GM18858 (cell line): ENCODE results near the gene CCNK.
A peak's percentile ranks its signal among the peaks of the same experiment; 100 is the strongest.

Experiments used
- ATAC-seq: cut with Tn5 transposase; IDR thresholded peaks from one replicate; pipeline ENCODE4 v1.9.1; 2021; ENCODE audit not compliant: unreplicated experiment

CCNK gene

DNA sequence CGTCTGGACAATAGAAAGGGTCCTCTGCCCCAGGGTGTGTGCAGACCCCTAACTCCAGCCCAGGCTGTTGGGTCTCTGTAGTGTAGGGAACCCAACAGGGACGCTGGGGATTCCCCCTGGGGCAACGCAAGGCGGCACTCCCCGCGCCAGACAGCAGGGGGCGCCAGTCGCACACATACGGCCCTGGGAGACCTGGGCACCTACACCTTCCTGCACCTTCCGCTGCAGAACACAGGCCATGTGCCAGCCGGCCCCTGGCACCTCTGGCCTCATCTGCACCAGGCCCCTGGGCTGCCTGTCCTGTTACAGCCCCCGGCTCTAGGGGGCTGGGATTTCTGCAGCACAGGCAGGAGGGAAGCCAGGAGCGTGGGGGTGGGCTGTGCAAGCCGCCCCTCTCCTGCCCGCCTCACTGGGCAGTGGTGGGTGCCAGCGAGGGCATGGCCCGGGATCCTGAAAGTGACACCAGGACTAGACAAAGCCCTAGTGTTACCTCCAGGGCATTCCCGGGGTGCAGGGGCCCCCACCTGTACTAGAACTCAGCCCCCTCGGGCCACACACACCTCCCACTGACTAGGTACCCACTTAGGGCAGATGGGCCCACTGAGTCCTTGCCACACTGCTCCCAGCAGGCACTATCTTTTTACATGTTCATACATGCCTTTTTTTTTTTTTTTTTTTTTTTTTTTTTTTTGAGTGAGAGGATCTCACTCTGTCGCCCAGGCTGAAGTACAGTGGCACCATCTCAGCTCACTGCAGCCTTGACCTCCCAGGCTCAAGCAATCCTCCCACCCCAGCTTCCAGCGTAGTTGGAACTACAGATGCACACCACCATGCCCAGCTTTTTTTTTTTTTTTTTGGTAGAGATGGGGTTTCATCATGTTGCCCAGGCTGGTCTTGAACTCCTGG is 37.5 kb downstream of the CCNK start:
- ATAC-seq: peak; percentile 72

- ATAC-seq: no peak
These were observed 38.2 kb downstream of the CCNK start for GRCh38 chr14:99519347-99519881.

GRCh38 chr14:99519931-99520421 is 38.8 kb downstream of the CCNK start:
- no peak for ATAC-seq

DNA sequence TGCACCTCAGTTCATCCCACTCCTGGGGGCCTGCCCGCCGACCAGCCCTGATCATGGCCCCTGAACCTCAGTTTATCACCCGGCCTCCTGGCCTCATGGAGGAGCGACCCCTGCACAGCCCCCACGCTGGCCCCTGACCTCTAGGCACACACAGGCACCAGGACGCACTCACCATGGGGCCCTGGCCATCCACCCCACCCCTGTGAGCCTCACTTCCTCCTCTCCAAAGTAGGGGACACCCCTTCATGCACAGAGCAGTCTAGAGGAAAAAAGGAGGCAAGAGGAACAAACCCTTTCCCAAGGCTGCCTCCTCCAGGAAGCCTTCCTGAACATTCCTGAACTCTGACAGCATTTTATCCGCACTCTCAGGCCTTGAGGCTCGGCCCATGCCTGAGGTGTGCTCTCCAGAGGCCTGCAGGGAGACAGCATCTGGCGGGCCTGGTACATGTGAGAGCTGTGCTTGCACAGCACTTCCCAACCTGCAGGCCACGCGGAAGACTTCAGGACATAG is 39.4 kb downstream of the CCNK start:
- ATAC-seq: no peak

DNA sequence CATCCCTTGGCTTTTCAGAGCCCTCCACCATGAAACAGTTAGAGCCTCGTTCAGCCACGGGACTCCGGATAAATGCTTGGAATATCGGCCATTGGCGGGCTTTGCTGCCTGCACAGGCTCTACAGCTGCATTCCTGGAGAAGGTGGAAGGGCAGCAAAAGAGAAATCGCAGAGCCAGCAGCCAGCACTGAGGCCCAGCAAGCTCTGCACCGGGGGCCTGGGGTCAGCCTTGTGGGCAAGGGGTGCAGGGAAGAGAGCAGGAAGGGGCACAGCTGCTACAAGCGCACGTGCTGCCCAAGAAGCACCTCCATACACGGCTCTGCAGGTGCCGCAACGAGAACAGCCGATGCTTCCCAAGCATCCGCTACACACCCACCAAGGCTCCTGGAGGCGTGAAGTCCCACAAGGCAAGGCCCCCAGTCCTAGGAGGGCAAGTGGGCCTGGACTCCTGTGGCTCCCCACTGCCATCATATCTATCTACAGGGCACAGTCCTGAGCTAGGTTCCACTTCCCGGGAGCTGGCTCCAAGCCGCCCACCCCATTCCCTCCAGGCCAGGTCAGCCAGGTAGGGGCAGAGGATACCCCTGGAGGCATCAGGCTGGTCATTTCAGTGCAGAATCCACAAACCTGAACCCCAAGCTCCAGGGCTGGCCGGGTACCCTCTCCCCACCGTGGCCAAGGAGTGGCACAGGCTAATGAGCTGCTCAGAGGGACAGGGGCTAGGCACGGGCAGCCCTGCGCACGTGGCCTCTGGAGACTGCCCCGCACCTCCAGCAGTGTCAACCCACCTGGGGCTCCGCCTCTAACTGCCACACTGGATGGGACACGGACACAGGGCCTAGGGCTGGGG is 40.2 kb downstream of the CCNK start:
- ATAC-seq: no peak

GRCh38 chr14:99522025-99522401 is 40.8 kb downstream of the CCNK start:
- no peak for ATAC-seq

GRCh38 chr14:99522457-99522891 is 41.3 kb downstream of the CCNK start:
- no peak for ATAC-seq

DNA sequence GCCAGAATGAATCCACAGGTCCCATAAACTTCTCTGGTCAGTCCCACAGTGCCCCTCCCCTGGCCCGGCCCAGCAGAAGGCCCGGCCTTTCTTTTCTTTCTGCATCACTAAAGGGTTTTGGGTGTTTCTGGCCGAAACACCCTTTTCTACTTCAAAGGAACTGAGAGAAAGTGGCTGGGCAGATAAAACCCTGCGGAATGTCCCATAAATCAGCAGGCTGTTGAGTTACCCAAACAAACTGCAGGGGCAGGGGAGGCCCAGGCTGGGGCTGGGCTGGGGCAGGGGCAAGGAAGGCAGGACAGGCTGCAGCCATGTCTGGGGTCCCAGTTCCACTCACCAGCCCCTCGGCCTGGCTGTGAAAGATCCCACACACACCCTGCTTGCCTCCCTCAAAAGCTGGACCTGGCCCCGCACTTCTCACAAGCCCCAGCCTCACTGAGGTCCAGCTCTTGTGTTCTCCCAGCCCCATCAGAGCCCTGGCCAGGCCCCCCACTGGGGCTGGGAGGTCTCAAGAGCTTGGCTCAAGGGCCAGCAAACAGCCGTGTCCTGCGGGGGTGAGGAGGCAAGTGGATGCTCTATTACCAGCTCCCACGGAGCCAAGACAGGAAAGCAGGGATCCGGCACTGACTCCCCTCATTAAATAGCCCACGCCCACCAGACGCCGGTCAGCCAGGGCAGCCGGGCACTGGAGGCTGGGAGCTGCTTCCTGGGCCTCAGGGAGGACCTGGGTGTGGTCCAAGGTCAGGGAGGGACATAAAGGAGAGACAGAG is 41.9 kb downstream of the CCNK start:
- ATAC-seq: no peak

DNA sequence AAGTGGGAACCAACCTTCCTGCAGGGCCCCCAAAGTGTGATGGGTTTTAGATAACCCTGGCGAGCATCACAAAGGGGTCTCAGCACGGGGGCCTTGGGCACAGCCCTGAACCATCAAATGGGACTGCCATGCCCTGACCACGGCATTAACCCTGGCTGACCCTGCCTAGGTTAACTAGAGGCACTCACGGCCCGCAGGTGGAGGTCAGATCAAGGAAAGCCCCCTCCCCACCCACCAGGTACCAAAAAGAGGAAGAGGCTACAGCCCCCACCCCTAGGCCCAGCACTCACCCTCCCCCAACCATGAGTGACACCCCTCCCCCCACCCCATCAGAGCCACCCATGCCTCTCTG is 42.5 kb downstream of the CCNK start:
- ATAC-seq: no peak

- ATAC-seq: no peak
These were observed 43.0 kb downstream of the CCNK start for GRCh38 chr14:99524091-99524661.

GRCh38 chr14:99524804-99525698 is 43.8 kb downstream of the CCNK start:
- no peak for ATAC-seq

DNA sequence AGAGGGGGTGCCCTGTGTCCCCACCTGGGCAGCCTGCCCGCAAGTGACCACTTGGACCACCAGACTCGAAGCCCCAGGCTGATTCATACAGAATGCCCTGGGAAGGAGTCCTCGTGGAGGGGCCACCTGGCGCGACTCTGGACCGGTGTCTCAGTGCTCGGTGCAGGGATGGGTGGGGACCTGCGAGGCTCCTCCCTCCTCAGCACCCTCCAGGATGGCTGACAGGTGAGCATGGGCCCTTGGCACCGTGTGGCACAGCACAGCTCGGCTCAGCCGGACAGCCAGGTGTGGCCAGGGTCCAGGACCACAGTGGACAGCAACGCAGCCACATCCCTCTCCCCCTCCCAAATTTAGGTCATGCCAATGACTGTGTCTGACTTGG is 44.5 kb downstream of the CCNK start:
- ATAC-seq: no peak

- ATAC-seq: no peak
These were observed 45.8 kb downstream of the CCNK start for GRCh38 chr14:99527026-99527425.

DNA sequence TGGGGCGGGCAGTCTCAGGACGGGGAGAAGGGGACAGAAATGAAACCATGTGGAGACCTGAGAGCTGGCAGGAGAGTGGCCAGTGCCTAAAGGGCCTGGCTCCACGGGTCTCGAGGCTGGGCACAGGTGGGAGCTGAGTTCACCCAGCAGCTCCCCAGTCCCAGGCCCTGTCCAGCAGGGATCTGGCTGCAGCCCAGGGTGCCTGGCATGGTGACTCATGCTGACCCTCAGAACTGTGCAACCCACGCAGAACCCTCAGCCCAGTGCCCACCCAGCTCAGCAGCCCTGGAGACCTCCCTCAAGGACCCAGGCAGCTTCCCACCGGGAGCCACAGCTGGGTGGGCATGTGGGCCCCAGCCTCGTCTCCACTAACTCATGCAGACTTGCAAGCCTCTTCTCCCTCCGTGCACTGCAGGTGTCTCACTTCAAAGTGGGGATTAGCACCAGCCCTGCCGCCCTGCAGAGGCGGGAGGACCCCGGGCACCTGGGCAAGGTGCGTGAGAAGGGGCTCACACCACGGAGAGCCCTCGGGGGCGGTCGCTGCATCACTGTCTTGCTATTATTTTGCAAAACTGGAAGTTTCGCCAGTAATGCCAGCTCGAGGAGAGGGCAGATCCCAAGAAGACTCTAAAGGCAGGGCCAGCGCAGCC is 46.3 kb downstream of the CCNK start:
- ATAC-seq: no peak

DNA sequence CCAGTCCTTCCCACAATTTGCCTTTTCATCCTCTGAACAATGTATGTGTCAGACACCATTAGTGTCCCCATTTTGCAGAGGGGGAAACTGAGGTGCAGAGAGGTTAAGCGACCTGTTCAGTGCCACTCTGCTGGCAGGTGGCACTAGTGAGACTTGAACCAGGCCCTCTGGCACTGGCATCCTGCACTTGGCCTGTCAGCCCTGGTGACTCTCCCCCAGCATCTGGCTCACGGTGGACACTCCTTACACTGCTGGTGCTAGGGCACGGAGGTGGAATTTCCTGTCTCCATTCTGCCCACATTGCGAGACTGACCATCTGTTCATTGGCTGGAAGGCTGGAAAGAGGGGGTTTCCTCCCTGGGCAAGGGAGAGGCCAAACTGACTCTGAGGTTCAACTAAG is 48.7 kb downstream of the CCNK start:
- no peak for ATAC-seq

- no peak for ATAC-seq
These were observed 49.4 kb downstream of the CCNK start for GRCh38 chr14:99530407-99531155.

- no peak for ATAC-seq
These were observed 50.3 kb downstream of the CCNK start for GRCh38 chr14:99531251-99532096.
